ENCODE data around the gene CCDC85B. TPM values are rescaled to one million over a fixed set of nuclear protein-coding genes. Genes with fewer than 3 reads are reported as not detected.
"Not testable (repeated sequence)": the region's sequence is repeated elsewhere in the genome, so short reads cannot be mapped to it uniquely, and the experiment has no call there.

The CCDC85B gene
- polyA plus RNA-seq, 3 donors: 6.7 to 8.3 (median 8.0) TPM

DNA sequence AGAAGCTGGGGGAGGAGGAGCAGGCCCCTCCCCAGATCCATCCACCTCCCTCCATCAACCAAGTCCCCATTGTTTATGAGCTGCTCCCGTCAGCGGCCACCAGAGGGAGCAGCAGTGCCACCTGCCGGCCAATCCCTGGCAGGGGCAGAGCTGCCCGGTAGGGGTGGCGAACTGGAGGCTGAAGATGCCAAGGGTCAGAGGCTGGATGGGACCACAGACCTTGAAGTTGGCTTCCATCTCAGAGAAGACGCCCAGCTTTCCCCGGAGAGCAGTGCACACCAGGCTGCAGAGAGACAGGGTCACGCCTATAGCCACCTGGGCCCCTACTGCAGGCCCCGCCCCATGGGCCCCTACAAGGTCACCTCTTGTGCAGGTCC, 5.8 kb upstream of the CCDC85B start:
- DNase-seq (ENCODE audit: low read depth in 3 of 3, low spot score in 2 of 3): no peak

DNA sequence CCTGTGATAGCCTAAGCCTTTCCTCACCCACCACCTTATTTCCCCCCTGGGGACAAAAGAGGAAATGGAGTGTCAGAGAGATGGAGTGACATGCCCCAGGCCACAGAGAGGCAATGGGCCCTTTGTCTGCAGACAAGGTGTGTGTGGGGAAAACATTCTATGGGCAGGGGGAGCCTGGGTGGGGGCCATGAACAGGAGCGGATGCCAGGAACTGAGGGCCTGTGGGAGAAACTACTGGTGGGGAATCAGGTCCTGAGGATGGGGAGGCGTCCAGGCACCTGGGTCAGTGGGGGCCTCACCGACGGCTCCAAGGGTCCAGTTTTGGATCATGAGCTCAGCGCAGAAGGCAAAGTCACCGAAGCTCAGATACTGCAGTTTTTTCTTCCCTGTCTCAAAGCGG, 5.2 kb upstream of the CCDC85B start:
- no peak for DNase-seq (ENCODE audit: low read depth in 3 of 3, low spot score in 2 of 3)

DNA sequence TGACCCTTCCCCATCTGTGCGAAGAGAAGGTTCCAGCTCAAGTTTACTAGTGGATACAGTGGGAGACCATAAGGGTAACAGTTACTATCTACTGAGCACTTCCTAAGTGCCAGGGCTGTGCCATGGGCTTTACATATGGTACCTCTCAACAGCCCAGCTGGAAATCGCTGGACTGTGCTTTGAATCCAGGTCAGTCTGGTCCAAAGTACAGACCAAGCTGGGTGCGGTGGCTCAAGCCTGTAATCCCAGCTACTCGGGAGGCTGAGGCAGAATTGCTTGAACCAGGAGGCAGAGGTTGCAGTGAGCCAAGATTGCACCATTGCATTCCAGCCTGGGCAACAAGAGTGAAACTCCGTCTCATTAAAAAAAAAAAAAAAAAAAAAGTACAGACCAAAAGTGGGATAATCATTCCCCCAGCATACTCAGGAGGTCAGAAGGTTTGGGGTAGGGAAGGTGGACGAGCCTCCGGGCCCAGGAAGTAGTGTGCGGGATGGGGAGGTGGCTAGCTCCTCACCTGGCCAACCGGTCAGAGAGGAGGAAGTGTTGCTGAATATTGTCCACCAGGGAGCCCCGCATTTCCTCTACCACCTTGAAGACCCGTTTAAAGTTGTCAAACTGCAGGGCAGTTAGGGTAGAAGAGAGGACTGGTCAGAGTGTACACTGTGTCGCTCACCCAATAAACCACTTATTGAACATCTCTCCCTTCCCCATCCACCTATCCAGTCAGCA, 4.5 kb upstream of the CCDC85B start:
- DNase-seq (ENCODE audit: low read depth in 3 of 3, low spot score in 2 of 3): no peak

DNA sequence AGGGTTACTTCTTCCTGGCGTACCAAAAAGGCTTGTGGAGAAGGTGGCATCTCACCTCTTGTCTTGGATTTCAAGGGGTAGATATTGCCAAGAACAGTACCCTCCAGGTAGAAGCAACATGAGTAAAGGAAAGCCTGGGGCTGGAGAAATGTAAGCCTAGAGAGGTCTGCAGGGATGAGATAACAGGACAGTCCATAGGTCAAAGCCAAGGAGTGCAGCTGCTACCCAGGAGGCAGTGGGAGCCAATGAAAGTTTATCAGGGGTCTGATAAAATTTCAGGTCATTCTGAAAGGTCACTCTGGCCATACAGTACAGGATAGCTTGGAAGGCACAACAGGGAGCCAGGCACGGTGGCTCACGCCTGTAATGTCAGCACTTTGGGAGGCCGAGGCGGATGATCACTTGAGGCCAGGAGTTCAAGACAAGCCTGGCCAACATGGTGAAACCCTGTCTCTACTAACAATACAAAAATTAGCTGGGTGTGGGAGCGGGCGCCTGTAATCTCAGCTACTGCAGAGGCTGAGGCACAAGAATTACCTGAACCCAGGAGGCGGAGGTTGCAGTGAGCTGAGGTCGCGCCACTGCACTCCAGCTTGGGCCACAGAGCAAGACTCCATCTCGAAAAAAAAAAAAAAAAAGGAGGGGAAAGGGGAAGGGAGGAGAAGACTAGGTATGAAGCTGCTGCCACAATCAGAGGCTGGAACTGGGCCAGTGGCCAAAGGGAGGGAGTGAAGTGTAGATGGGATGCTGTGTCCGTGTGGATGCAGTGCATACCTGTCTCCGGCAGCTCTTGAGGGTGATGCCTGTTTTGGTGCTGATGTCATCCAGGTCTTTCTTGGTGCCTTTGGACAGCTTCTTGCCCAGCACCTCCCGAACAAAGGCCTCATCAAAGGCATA, 3.4 kb upstream of the CCDC85B start:
- no peak for DNase-seq (ENCODE audit: low read depth in 3 of 3, low spot score in 2 of 3)

DNA sequence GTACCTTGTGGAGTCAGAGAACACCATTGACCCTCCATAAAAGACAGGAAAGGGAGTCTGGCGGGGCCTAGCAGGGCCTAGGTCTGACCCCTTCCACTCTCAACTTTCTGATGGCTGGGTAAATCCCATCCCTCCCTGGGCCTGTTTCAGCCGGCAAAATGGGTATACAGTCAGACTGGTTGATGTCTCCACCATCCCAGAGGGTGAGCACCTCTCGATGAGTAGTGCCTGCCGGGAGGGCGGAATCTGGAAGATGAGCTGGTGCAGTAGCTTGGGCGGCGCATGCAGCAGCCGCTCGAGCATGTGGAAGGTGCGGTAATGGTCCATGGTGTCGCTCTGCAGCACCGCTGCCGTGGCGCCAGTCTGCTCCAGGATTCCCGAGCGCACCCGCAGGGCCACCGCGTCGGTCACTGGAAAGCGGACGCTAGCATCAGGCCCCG, 2.7 kb upstream of the CCDC85B start:
- DNase-seq (ENCODE audit: low read depth in 3 of 3, low spot score in 2 of 3): no peak

DNA sequence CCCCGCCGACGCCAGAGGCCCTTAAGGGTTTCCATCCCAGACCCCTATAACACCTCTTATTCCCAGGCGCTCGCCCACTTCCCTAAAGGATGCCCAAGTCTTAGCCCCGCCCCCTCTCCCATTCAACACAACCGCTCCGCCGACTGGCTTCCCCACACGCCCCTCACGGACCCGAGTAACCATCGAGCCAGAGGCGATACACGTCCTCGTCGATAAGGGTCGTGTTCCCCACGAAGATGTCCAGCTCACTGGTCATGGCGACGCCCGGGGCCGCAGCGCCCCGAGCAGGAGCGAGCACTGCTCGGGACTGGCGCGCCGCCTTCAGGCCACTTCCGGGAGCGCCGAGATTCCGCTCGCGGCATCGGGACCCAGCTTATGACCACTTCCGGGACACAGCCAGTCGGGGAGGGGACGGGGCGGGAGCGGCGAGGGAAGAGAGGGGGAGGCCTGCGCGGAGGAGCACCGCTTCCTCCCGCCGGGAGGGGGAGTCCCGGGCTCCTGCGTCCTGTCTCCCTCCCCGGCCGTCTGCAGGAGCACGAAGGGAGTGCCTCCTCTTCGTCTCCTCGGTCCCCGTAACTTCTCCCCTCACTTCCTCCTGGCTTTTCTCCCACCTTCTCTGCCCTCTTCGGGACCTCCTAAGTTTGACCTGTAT, 2.2 kb upstream of the CCDC85B start, which contains the start of gene FIBP:
Gene FIBP, minus strand, starts transcription at position 309 of the 652 bp plus-strand sequence. Its CDS starts 53 bp downstream, at position 256.
- DNase-seq (ENCODE audit: low read depth in 3 of 3, low spot score in 2 of 3): peak; percentile 86 to 93 (median 92)

DNA sequence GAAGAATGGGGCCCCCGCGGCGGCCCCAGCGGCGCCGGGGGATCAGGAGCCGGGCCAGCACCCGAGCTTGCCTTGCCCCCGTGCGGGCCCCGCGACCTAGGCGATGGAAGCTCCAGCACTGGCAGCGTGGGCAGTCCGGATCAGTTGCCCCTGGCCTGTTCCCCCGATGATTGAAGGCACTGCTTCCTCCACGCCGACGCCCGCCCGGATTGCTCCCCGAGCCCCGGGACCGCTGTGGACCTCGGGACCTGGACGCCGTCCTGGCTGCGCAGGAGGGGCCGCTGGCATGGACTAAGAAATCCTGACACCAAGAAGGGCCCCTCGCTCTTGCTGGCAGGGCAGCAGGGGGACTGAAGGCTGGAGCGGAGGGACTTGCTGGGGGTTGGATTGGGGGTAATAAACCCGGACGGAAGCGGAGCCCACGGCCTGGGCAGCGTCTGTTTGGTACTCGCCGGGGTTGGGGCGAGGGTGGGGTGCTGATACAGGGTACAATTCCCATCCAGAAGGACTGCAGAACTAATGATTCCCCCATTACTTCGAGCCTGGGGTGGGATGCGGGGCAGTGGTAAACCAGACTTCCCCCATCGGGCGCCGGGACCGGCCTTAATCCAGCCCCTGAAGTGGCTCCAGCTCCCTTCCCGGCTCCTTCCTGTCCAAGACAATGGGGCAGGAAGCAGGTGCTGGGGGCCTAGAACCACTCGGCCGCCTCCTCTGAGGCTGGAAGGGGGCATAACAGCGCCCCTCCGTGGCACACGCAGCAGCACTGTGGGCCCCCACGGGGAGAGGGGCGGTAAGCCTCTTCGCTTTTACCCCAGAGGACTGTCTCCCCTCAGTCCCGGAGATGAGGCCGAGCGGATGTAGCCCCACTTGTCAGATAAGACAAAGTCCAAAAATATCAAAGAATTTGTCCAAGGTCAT, 1.0 kb downstream of the CCDC85B start:
- DNase-seq (ENCODE audit: low read depth in 3 of 3, low spot score in 2 of 3): no peak

DNA sequence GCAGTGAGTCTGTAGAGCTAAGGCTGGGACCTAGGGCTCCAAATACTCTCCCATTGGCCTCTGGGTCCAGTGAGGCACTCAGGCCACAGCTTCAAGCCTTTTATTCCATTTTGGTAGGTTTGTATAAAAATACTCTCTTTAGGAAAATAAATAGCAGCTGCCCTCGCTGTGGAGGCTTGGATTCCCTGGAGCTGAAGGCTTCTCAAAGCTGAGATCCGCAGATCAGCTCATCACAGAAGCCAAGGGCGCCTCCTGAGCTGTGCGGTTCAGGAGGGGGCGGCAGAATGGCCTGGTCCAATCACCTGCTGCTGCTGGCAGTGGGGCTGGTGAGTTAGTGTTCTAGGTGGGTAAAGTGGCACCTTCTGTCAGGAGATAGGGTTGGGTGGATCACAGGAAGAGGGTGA, 1.7 kb downstream of the CCDC85B start:
- DNase-seq (ENCODE audit: low read depth in 3 of 3, low spot score in 2 of 3): not testable (repeated sequence)

DNA sequence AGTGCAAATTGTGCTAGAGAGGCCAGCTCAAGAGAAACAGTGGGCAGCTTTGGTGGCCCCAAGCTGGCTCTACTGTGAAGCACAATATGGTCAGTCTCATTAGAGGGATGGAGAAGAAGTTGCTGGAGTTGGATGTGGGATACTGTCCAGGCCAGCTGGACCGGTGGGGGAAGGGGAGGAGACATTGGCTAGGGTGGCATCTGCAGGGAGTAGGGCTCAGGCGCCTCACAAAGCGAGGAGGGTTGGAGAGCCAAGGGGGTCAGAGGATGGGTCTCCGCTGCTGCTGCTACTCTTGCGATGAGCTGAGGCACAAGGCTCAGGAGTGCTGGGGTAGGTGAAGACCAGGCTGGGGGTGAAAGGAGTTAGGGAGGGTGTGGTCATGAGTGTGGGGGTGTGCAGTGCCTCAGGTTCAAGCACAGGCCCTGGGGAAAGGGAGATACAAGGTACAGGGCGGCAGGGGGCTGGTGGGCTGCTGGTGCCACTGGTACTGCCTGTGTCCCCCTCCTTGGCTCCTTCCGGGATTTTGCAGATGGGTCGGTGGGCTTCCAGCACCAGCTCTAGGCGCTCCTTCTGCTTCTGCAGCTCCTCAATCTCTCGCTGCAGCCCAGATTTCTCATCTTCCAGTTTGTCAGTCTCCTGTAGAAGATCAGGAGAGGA, 2.3 kb downstream of the CCDC85B start:
- DNase-seq (ENCODE audit: low read depth in 3 of 3, low spot score in 2 of 3): no peak

DNA sequence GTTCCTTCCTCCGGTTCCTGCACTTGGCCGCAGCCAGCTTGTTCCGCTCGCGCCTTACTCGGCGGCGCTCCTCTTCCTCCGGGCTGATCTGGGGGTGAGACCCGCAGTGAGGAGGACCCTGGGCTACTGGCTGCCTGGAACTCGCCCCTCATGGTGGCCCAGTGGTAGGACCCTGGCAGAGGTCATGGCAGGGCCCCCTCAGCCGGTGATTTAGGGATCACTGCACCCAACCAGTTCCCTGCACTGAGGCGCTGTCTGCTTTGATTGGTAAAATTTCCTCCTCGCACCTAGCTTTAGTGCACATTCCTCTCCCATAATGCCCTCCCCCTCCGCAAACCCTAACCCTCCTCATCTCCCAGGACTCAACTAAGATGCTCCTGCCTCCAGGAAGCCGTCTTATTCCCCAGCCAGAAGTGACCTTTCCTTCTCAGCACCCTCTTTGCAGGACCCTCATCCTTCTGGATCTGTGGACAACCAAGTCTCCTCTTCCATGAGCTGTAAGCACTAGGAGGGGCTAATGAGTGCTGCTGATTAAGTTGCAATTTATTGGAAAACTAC, 3.6 kb downstream of the CCDC85B start:
- DNase-seq (ENCODE audit: low read depth in 3 of 3, low spot score in 2 of 3): no peak

DNA sequence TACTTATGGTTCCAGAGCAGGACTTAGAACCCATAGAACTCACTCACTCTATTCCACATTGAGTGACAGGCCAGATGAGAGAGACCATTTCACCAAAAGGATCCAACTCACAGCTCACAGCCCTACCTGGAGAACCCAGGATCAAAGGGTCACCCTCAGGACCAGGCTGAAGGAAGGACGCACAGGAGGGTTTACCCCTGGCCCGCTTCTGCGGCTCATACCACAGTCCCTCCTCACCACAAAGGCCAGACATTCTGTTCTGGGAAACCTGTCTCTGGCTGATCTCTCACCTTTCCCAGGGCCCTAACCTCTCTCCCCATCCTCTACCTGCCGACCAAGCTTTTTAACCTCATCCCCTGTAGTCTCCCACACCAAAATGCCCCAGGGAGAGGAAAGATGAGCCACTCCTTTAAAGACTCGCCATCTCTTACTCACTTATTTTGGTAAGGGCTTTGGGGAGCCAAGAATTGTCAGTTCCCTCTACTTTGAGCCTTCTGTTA, 5.1 kb downstream of the CCDC85B start:
- DNase-seq (ENCODE audit: low read depth in 3 of 3, low spot score in 2 of 3): no peak

DNA sequence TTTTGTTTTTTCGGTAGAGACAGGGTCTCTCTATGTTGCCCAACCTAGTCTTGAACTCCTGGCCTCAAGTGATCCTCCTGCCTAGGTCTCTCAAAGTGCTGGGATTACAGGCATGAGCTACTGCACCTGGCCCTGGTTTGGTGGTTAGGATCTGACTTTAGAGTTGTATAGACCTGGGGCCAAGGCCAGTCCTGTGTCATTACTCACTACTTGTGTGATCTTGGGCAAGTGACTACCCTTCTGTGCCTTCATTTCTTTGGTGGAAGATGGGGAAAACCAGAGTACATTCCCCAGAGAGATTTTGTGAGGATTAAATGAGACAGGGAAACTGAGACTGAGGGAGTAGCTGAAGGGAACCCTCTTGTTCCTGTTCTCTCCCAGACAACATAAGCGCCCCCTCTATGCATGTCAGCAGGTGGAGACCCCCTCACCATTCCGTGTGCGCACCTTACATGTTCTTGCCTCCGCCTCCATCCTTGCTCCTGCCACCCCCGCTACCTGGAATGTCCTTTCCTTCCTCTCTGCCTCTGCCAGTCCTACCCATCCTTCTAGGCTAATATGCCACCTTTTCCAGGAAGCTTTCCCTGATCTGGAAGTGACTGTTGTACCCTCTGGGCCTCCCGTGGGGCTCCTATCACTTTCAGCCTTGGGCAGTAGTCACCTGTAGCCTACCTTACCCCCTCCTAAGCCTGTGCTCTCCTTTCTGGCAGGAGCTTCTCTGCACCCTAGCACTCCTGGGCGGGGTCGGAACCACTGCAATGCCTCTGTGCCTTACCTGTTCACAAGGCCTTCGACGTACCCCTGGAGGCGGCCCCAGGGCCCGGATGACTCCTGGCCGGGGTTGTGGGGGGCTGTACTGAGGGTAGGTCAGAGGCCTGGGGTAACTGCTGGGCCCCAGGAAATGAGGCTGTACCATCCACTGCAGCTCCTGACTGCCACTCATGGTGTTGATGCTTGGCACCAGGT, 5.8 kb downstream of the CCDC85B start:
- DNase-seq (ENCODE audit: low read depth in 3 of 3, low spot score in 2 of 3): no peak

DNA sequence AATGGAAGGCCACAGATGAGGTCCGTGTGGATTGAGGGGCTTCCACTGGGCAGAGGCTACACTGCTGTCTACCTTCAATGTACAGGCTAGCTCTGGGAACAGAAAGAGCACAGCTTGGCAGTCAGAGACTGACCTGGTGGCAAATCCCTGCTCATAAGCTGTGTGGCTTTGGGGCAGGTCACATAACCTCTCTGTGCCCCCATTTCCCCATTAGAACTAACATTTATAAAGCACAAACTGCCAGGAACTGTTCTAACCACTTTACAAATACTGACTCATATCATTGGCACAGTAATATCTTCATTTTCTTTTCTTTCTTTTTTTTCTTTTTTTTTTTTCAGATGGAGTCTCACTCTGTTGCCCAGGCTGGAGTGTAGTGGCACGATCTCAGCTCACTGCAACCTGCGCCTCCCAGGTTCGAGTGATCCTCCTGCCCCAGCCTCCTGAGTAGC, 6.6 kb downstream of the CCDC85B start:
- no peak for DNase-seq (ENCODE audit: low read depth in 3 of 3, low spot score in 2 of 3)

DNA sequence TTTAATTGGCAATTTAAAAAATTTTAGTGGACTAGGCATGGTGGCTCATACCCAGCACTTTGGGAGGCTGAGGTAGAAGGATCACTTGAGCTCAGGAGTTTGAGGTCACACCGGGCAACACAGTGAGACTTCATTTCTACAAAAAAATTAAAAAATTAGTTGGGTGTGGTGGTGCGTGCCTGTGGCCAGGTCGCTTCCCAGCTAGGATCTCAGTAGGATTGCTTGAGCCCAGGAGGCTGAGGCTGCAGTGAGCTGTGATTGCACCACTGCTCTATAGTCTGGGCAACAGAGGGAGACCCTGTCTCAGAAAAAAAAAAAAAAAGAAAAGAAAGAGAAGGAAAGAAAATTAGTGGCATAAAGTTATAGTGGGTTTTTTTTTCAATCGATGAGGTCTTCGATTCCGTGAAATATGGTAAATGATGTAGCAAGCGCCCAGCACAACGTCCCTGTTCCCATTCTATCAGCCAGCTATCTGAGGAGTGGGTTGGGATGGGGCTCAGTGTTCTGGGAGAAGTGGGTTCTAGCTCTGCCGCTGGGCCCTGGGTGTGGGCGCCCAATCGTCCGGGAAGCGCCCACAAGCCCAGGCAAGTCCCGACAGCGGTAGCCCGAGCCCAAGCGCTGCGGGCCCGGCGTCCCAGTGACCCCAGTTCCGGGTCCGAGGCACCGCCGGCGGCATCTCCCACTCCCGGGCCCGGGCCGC, 8.3 kb downstream of the CCDC85B start:
- no peak for DNase-seq (ENCODE audit: low read depth in 3 of 3, low spot score in 2 of 3)

DNA sequence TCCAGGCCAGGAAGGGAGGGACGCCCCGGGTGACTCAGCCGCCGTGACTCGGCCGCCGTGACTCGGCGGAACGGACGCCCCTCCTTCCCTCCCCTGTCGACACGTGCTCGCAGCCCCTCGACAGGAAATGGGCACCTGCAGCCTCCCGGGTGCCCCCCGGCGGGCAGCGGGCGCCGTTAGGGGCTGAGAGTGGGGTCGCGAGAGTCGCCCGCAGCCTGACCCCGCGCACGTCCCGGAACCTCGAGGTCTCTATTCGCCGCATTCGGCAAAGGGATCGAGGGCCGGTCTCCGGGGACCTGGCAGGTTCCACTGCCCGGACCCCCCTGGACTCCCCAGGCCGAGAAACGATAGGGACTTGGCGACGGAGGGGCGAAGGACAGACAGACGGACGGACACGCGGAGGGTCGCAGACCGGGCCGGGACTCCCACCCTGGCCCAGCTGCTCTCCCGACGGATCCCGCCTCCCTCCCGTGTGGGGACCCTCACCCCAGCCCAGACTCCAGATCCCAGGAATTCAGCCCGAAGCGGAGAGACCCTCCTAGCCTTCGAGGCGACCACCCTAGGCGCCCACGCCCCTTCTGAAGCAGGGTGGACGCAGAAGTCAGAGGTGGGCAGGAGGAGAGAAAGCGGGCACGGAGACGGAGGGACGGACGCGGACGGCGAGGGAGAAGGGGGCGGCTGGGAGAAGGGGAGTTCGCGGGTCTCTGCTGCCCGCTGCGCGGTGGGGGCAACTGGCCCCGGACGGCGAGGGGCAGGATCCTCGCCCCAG, 9.1 kb downstream of the CCDC85B start:
- no peak for DNase-seq (ENCODE audit: low read depth in 3 of 3, low spot score in 2 of 3)

DNA sequence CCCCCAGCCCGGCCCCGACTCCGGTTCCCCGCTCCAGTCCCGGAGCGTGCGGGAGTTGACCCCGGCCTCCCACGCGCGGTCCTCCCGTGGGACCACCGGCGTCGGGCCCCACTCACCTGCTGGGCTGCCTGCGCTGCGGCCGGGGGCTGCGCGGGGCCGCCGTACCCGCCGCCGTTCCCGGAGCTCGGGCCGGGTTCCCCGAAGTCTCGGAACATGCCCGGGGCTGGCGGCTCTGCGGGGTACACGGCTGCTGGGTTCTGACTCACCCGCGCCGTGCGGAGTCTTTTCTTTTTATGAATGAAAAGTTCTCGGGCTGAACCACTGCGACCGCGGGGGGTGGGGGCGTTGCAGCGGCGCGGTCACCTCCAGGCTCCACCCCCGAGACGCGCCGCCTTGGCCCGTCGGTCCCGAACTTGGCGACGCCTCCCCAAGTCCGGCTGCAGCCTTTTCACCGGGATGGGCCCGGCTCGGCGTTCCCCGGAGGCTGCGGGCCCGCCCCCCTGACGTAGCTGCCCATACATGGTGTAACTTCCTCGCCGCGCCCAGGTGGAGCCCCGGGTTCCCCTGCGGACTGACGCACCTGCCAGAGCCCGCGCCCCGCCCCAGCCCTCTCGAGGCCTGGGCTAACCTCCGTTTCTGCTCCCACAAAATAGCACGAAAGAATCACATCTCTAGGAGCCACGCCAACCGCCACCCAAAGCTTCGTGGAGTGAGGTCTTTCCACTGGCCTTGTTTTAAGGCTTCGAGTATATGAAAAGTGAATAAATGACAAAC, 9.8 kb downstream of the CCDC85B start, which contains the start of gene FOSL1:
Gene FOSL1, minus strand, starts transcription at position 264 of the 774 bp plus-strand sequence. Its CDS starts 49 bp downstream, at position 215.
- DNase-seq (ENCODE audit: low read depth in 3 of 3, low spot score in 2 of 3): no peak
